ENCODE data around the gene SUPT7L. TPM values are rescaled to one million over a fixed set of nuclear protein-coding genes. Genes with fewer than 3 reads are reported as not detected.

The SUPT7L gene

Small RNAs within 50 kb of the gene (small RNA-seq; reads per million reads assigned to genes)
- not detected for gene RF00340 (ENCODE audit: low read depth)
